ENCODE data around the gene EN2. TPM values are rescaled to one million over a fixed set of nuclear protein-coding genes. Genes with fewer than 3 reads are reported as not detected.

Gene EN2
- total RNA-seq, 1 experiment from 2014 or later, result not detected

DNA sequence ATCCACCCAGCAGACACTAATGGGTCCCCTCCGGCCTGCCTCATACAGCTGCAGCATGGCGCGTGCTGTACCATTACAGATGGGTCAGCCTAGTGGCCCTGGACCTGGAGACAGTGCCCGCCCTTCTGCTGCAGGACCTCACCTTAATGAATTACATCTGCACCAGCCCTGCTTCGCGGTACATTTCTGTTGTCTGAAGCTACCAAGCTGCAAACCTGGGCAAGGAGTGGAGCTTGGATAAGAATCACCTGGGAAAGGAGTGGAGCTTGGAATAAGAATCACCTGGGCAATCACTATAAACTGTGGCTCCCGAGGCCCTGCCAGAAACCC, 33.0 kb upstream of the EN2 start:
- CTCF ChIA-PET, result no interaction called here
- BruUV-seq (replicated peaks), result no TSS peak

DNA sequence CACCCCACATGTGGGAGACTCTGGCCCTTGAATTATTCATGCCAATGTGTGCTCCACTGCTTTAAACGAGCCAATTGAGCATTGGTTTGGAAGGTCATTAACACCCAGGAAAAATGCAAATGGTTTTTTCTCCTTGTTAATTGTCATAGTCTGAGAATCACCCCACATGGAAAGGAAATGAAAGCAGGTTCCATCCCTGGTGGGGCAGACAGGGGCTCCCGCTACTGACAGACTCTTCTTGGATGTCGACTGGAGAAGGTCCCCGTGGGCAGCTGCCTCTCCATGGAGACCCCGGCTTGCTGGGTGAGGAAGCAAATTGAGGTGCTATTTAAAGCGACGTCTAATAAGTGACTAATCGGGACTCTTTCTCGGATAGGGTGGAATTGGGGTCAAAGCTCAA, 32.0 kb upstream of the EN2 start:
- Histone ChIP-seq H3K9me3 (ENCODE audit: insufficient read depth, low read depth) (no peaks in the 10 kb centered on the region), H4K20me1 (ENCODE audit: insufficient read depth) (peaks cover 4% of the 10 kb centered on the region; the same call in 1 of the 2 replicates), H3F3A (ENCODE audit: insufficient read depth, low read depth) (no peaks in the 10 kb centered on the region), H2AFZ (no peak overlapping the region), H3K4me1 (replicated peaks; ENCODE audit: insufficient read depth) (no peaks in the 10 kb centered on the region), H3K9me2 (ENCODE audit: insufficient read depth) (no peaks in the 10 kb centered on the region), H3K27ac (no peak overlapping the region), H3K4me2 (no peak overlapping the region), H3K36me3 (ENCODE audit: low read depth) (no peaks in the 10 kb centered on the region), H3K4me3 (no peak overlapping the region), H3K27me3 (ENCODE audit: insufficient read depth, low read depth) (peaks cover 100% of the 10 kb centered on the region), H3K79me2 (ENCODE audit: low read depth) (no peaks in the 10 kb centered on the region)
- no TSS peak for BruUV-seq (replicated peaks)
- DNase-seq, result no peak
- ChIA-PET CTCF (no interaction called here), POLR2A (ENCODE audit: unreplicated experiment) (no interaction called here)
- TF ChIP-seq, protein P1, sequence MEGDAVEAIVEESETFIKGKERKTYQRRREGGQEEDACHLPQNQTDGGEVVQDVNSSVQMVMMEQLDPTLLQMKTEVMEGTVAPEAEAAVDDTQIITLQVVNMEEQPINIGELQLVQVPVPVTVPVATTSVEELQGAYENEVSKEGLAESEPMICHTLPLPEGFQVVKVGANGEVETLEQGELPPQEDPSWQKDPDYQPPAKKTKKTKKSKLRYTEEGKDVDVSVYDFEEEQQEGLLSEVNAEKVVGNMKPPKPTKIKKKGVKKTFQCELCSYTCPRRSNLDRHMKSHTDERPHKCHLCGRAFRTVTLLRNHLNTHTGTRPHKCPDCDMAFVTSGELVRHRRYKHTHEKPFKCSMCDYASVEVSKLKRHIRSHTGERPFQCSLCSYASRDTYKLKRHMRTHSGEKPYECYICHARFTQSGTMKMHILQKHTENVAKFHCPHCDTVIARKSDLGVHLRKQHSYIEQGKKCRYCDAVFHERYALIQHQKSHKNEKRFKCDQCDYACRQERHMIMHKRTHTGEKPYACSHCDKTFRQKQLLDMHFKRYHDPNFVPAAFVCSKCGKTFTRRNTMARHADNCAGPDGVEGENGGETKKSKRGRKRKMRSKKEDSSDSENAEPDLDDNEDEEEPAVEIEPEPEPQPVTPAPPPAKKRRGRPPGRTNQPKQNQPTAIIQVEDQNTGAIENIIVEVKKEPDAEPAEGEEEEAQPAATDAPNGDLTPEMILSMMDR (conservative IDR thresholded peaks at IDR 0.05), result no peak
- TF ChIP-seq EZH2 (IDR thresholded peaks at IDR 0.05; ENCODE audit: low read depth), result no peak; the same call in 1 of the 2 replicates
- intact Hi-C loops (cut with micrococcal nuclease; ENCODE audit: unreplicated experiment), result no loop called here

More for the DNA sequence above, 33.0 kb upstream of the EN2 start:
- H3K9me2 ChIP-seq (ENCODE audit: insufficient read depth), result no peaks in the 10 kb centered on the region
- no peak overlapping the region for H3K4me3 ChIP-seq
- DNase-seq, result no peak
- H3F3A ChIP-seq (ENCODE audit: insufficient read depth, low read depth), result no peaks in the 10 kb centered on the region
- POLR2A ChIA-PET (ENCODE audit: unreplicated experiment), result no interaction called here
- peaks cover 4% of the 10 kb centered on the region; the same call in 1 of the 2 replicates for H4K20me1 ChIP-seq (ENCODE audit: insufficient read depth)
- H3K4me1 ChIP-seq (replicated peaks; ENCODE audit: insufficient read depth), result no peaks in the 10 kb centered on the region
- H3K27me3 ChIP-seq (ENCODE audit: insufficient read depth, low read depth), result peaks cover 100% of the 10 kb centered on the region
- no peak overlapping the region for H2AFZ ChIP-seq
- H3K36me3 ChIP-seq (ENCODE audit: low read depth), result no peaks in the 10 kb centered on the region
- TF ChIP-seq, protein P1 (conservative IDR thresholded peaks at IDR 0.05), result no peak
- no peak for TF ChIP-seq EZH2 (IDR thresholded peaks at IDR 0.05; ENCODE audit: low read depth)
- no peaks in the 10 kb centered on the region for H3K9me3 ChIP-seq (ENCODE audit: insufficient read depth, low read depth)
- intact Hi-C loops (cut with micrococcal nuclease; ENCODE audit: unreplicated experiment), result no loop called here
- no peaks in the 10 kb centered on the region for H3K79me2 ChIP-seq (ENCODE audit: low read depth)
- H3K27ac ChIP-seq, result no peak overlapping the region
- H3K4me2 ChIP-seq, result no peak overlapping the region

DNA sequence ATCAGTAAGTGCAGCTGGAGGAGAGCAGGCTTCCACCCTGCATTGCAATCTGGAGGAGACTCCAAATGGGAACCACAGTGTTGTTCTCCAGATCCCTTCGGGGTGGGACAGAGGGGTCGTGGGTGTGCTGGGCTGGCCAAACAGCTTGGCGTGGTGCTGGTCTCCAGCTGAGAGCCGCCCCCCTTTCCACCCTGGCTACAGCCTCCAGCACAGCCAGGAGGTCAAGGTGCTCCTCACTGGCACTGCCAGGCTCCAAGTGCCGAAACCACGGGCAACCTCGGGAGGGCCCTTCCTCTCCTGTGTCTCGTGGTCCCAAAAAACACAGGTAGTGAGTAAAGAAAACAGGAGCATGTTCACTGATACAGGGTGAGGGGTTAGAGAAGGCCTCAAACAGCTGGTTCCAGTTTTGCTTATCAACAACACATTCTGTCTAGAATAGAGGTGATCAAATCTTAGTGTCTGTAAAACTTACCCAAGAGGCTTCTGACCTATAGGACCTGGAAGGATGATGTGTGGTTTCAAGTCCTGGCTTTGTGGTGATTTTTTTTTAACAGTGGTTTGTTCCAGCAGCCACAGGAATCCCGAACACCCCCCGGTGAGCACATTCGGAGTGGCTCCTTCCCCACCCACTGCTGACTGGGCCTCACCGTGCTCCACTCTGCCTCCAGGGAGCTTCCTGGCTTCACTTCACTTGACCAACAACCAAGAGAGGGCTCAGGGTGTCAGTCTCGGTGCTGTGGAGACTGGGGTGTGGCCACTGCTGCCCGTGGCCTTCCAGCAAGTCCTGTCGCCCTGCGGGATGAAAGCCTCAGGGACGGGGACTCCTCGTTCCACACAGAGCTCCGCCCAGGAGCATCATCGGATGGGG, 31.2 kb upstream of the EN2 start:
- H3K27ac ChIP-seq, result no peak overlapping the region
- no peak overlapping the region for H2AFZ ChIP-seq
- DNase-seq, result no peak
- TF ChIP-seq, protein P1 (conservative IDR thresholded peaks at IDR 0.05), result no peak
- no peak; the same call in none of the 2 replicates for TF ChIP-seq EZH2 (IDR thresholded peaks at IDR 0.05; ENCODE audit: low read depth)
- H3K9me2 ChIP-seq (ENCODE audit: insufficient read depth), result no peaks in the 10 kb centered on the region
- no peak overlapping the region for H3K4me3 ChIP-seq
- H3K4me1 ChIP-seq (replicated peaks; ENCODE audit: insufficient read depth), result no peaks in the 10 kb centered on the region
- H3K9me3 ChIP-seq (ENCODE audit: insufficient read depth, low read depth), result no peaks in the 10 kb centered on the region
- intact Hi-C loops (cut with micrococcal nuclease; ENCODE audit: unreplicated experiment), result no loop called here
- CTCF ChIA-PET, result no interaction called here
- no peaks in the 10 kb centered on the region for H3F3A ChIP-seq (ENCODE audit: insufficient read depth, low read depth)
- no peaks in the 10 kb centered on the region for H3K36me3 ChIP-seq (ENCODE audit: low read depth)
- POLR2A ChIA-PET (ENCODE audit: unreplicated experiment), result no interaction called here
- no TSS peak for BruUV-seq (replicated peaks)
- no peak overlapping the region for H3K4me2 ChIP-seq
- peaks cover 100% of the 10 kb centered on the region for H3K27me3 ChIP-seq (ENCODE audit: insufficient read depth, low read depth)
- no peaks in the 10 kb centered on the region for H3K79me2 ChIP-seq (ENCODE audit: low read depth)
- H4K20me1 ChIP-seq (ENCODE audit: insufficient read depth), result peaks cover 4% of the 10 kb centered on the region; the same call in 1 of the 2 replicates
